Panc1 (cell line): ENCODE data around the gene MAP3K3.

ENCODE experiments used
- CTCF ChIP-seq: fragments of 450-650 bp; IDR thresholded peaks from 2 replicates; pipeline ENCODE4 v1.5.1; 2017; ENCODE audit warnings: mild to moderate bottlenecking
- POLR2AphosphoS5 ChIP-seq: IDR thresholded peaks from 2 replicates; pipeline ENCODE4 v1.6.1; 2012; ENCODE audit warnings: mild to moderate bottlenecking, low read depth, low read length, moderate library complexity
- REST ChIP-seq, 2 experiments: IDR thresholded peaks; 2 replicates each; pipeline ENCODE4 v1.6.1; 2011 to 2012; ENCODE audit warnings: low read depth in 2 of 2, control low read depth in 1 of 2, low read length in 1 of 2, mild to moderate bottlenecking in 1 of 2, moderate library complexity in 1 of 2; ENCODE audit not compliant: insufficient read depth in 1 of 2
- SIN3A ChIP-seq: IDR thresholded peaks from 2 replicates; pipeline ENCODE4 v1.6.1; 2012; ENCODE audit warnings: low read depth, mild to moderate bottlenecking, low read length, moderate library complexity, borderline replicate concordance; ENCODE audit not compliant: insufficient read depth
- TCF7L2 ChIP-seq: IDR thresholded peaks from 2 replicates; pipeline ENCODE4 v1.6.1; 2011; ENCODE audit warnings: mild to moderate bottlenecking, low read depth, low read length, inconsistent platforms

- TF ChIP-seq CTCF, result no peak
- no peak for TF ChIP-seq POLR2AphosphoS5
- no peak for TF ChIP-seq SIN3A
- no peak for TF ChIP-seq REST (IDR thresholded peaks at IDR 0.05; ENCODE audit: insufficient read depth in 1 of 2, low read depth in 2 of 2, low read length in 1 of 2)
- TF ChIP-seq TCF7L2, result no peak
Measured at GRCh38 chr17:63631626-63632025, 9.4 kb downstream of the MAP3K3 start.
